HG03457 (cell line): ENCODE data around the gene SLC30A9.

Source experiments
- ATAC-seq: cut with Tn5 transposase; IDR thresholded peaks from one replicate; pipeline ENCODE4 v1.9.1; 2021; ENCODE audit warnings: moderate number of reproducible peaks; ENCODE audit not compliant: unreplicated experiment

The SLC30A9 gene

DNA sequence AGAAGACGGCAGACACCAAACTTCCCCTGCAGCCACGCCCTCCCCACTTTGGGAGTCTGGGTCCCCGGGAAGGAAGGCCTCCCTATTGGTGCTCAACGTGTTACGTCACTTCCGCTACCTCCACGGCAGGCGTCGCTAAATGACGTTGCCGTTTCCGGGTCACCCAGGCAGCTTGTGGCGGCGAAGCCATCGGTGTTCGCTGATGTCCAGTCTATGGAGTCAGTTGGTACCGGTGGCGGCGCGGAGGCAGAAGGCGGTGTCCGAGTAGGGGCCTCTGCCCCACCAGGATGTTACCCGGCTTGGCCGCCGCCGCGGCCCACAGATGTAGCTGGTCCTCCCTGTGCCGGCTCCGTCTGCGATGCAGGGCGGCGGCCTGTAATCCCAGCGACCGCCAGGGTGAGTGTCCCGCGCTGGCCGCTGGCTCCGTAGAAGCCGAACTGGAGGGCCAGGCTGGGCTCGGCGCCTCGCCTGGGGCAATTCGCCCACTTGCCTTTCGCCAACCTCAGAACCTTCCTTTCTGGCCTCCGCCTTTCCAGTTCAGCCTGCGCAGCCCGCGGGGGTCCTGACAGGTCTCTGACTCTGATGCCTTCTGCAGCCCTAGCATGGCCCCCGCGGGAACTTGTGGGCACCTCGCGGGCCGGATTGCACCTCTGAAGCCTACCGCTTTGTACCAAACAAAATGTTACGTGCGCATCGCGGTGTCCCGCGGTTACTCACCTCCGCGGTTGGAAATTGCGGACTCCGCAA is at the start of gene SLC30A9:
Gene SLC30A9 (plus strand): TSS at position 166 of the 747 bp plus-strand sequence. CDS start 122 bp downstream, at position 288.
- peak; percentile 98 for ATAC-seq

DNA sequence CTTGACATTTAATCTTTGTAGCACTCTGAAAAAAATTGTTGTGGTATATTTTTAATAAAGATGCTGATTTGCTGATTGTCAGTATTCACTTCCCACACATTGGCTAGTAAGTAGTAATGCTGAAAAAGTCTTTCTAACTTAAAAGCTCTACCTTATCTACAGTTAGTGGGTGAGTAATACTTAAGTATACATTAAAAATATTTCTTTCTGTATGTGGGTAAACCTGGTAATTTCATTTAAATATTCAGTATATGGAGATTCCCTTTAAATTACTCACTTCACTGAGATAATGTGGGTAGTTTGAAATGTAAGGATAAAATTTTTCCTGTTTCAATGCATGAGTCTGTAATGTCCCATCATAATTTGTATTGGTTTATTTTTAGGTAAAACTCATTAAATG is 49.5 kb upstream of the SLC30A9 start:
- no peak for ATAC-seq

DNA sequence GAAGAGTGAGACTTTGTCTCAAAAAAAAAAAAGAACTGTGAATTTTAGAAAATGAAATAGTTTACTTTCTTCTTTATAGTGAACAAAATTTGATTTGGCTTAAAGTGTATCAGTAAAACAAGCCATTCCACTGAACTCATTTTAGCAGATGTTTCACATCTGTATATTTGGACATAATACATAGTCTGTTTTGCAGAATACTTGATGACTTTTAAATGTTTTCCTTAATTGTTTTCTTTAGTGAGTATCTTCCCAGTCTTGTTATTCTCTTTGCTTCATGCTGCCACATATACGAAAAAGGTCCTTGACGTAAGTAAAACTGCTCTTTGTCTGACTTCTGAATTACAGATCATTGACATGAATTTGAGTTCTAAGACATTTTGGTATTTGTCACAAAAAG is 46.8 kb upstream of the SLC30A9 start:
- no peak for ATAC-seq

DNA sequence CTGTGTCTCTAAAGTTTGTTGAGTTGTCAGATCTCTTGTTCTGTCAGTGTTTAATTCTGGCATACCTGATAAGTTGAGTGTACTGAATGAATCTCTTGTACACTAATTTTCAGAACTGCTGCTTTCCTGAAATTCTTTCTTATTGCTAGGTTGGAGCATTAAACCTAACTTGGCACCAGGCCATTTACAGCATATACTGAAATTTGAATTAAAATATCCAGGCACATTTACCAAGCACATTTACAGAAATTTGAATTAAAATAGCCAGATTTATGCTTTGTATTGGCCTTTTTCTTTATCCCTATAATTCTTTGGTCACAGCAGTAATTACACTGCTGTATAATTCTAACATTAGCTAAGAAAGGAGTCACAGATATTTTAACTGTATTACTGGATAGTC is 46.2 kb upstream of the SLC30A9 start:
- no peak for ATAC-seq

DNA sequence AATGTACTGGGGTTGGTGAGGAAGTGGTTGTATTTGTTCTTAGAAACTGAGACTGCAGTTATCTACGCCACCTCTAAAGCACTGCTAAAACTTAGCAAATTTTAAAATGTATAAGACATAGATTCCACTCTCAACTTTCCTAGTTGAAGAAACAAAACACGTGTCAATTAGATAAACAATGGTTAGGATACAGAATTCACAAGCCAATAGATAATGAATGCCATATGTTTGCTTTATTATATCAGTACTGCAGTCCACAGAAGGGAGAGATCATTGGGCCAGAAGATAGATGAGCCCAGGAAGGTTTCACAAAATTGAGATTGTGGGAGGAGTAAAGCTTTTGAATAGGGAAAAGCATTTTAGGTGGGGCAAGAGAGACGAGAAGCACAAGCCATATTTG is 40.8 kb upstream of the SLC30A9 start:
- no peak for ATAC-seq

DNA sequence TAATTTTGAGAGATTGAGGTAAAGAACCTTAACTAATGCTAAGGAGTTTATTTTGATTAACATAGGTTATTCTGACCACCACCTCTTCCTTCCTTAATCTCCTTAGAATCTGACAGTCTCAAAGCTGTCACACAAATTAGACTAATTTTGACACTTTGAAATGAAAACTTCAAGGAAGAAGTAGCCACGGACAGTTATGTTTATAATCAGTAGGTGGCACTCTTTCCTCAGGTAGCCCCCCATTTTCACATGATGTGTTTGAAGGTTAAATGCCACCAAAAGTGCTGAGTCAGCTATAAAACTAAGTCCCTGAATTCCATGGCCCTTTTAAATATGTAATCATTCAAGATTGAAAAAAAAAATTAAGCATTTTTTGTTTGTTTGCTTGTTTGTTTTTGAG is 32.7 kb upstream of the SLC30A9 start:
- no peak for ATAC-seq

DNA sequence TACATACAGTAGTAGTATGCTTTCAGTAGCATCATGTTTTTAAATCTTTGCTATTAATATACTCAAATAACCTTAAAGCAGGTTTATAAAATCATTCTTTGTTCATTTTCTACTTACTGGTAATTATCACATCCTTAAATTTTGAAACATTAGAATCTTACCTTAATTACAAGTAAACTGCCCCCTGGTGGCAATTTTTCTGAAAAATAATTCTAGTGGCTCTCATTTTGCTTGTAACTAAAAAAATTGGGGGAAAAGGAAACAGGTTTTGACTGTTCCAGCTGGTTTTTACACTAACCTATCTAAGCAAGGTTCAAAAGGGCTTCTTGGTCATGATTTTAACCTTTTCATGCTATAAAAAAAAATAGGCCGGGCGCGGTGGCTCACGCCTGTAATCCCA is 27.2 kb upstream of the SLC30A9 start:
- ATAC-seq: no peak

DNA sequence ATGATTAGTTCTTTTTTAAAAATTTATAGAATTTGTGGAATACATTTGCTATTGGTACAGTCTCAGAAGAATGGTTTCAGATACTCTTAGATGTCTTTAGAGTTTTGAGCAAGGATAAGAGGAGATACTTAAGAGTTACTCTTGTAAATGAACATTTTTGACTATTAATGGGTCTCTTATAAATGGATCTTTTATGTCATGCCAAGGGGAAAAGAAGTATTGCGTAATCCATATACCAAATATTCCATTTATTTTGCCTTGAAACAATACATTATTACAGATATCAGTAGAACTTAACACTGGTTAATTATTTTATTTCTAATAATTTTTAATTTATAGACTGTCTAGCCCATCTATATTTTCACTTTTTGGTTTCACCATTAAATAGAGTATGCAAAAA is 25.9 kb upstream of the SLC30A9 start:
- no peak for ATAC-seq

DNA sequence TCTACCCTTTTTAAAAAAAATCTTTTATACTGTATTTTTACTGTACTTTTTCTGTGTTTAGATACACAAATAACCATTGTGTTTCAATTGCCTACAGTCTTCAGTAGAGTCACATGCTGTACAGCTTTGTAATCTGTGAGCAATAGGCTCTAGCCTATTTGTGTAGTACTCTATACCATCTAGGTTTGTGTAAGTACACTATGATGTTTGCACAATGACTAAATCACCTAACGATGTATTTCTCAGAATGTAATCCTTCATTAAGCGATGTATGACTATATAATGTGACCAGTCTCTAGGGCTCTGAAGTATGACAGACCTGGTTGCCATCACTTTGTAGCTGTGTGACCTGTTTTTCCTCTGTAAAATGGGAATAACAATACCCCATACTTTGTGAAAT is 22.9 kb upstream of the SLC30A9 start:
- no peak for ATAC-seq

DNA sequence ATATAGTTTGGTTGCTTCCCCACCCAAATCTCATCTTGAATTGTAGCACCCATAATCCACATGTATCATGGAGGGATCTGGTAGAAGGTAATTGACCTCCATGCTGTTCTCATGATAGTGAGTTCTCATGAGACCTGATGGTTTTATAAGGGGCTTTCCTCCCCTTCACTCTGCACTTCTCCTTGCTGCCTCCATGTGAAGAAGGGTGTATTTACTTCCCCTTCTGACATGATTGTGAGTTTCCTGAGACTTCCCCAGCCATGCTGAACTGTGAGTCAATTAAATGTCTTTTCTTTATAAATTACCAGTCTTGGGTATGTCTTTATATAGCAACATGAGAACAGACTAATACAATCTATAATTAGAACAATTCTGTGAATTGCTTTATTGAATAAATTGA is 20.7 kb upstream of the SLC30A9 start:
- ATAC-seq: no peak

DNA sequence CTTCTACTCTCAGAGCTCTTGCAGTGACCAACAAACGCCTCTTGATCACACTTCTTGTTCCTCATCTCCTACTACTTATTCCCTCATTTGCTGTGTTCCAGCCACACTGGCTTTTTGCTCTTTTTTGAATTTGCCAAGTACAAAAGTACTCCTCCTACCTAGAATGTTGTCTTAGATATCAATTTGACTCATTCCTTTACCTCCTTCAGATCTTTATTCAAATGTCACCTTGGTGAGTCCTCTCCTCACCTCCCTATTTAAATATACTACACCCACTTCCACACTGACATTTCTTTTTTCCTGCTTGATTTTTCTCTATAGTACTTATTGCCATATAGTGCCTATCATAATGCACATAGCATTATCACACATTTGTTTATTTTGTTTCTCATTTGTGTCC is 15.0 kb upstream of the SLC30A9 start:
- no peak for ATAC-seq

DNA sequence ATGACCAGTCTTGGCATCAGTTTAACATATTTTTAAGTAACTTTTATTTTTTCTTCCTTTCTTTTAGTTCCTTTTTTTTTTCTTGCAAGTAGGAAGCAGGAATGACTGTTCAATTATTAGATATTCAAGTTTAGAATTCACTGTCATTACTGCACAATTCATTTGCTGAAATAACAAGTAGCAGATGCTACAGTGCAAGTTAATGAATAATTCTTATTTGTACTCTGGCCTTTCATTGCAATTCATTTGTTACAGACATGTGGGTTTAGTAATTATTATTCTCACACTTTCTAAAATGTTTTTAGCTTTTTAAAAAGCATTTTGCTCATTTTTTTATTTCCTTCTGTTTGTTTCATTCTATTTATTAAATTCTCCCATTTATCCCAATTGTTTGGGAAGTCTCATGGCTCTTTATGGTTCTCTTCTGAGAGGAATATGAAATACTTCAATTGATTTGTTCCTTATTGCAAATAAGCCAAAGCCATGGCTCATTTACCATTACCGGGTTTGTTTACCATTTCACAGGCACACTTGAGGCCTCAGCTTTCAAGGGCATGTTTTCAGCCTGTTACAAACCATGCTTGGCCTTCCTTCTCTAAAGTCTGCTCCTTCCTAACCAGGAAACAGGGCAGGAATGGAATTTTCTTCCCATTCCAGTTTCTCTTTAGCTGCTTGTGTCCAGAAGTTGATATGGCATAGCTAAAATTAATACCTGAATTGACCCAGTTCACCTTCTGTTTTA is 13.4 kb upstream of the SLC30A9 start:
- ATAC-seq: no peak

DNA sequence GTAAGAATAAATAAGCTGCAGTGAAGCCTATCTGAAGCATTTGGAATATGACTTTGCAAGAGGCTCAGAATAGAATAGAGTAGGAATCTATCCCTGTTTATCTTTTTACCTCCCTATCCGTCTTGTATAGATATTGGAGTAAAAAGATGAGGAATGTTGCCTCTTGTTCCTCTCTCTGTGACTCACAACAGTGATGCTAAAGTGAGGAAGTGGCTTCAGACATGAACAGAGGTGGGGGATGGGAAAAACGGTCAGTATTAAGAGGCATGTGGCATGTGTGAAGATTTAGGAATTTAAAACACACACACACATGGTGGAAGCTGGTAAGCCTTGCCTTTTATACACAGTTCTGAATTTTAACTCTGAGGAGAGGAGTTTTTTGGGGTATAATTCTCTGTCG is 12.6 kb upstream of the SLC30A9 start:
- no peak for ATAC-seq

DNA sequence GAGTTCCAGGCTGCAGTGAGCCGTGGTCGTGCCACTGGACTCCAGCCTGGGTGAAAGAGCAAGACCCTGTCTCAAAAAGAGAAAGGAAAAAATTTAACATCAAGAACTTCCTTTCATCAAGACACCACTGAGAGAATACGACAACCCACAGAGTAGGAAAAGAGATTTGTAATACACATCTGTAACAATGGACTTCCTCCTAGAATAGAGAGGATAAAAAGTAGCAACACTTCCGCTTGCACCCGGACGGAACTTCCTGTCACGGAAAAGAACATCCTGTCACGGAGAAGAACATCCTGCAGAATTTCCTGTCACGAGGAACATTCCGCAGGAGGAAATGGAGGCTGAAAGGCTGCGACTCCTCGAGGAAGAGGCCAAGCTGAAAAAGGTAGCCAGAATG is 8.9 kb upstream of the SLC30A9 start, which contains the start of gene DCAF4L1:
Gene DCAF4L1 (plus strand): TSS at position 301 of the 400 bp plus-strand sequence. CDS start 37 bp downstream, at position 338.
- ATAC-seq: no peak

DNA sequence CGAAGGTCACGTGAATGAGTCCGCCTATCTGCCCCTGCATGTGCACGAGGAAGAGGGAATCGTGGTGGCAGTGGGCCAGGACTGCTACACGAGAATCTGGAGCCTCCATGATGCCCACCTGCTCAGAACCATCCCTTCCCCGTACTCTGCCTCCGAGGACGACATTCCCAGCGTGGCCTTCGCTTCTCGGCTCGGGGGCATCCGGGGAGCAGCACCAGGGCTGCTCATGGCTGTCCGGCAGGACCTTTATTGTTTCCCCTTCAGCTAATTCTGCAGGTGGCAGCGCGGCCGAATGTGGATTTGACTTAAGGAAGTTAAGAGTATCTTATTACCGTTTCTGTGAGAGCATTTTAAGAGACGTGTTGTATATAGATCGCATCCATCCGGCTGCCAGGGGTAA is 7.6 kb upstream of the SLC30A9 start:
- no peak for ATAC-seq

DNA sequence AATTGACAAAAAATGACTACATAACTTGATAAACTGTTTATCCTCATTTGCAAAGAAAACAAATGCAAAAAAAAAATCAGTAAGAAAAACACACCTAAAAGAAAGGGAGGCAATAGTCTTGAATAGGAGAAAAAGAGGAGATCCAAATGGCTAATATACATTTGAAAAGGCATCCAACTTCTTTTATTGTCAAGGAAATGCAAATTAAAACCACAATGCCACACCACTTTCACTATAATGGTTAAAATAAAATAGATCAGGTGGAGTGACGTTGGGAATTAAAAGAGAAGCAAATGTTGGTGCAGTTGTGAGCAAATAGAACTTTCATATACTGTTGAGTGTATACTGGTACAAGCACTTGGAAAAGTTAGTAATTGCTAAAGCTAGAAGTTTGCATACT is 5.2 kb upstream of the SLC30A9 start:
- no peak for ATAC-seq

DNA sequence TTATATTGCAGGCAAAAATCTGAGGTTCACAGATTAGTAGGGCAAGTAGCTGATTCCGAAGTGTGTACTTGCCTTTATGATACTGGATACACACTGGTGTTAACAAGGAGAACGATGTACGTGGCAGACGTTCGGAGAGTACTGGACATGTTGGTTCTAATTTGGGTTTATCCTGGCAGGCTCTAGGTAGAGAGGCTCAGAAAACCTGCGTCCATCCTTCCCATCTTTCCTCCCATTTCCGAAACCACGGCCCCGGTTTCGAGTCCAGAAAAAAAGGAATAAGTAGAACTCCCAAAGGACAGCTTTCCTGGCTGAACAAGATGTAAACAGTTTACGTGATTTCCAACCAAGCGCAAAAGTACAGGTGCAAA is 351 bp upstream of the SLC30A9 start:
- peak; percentile 7 for ATAC-seq

DNA sequence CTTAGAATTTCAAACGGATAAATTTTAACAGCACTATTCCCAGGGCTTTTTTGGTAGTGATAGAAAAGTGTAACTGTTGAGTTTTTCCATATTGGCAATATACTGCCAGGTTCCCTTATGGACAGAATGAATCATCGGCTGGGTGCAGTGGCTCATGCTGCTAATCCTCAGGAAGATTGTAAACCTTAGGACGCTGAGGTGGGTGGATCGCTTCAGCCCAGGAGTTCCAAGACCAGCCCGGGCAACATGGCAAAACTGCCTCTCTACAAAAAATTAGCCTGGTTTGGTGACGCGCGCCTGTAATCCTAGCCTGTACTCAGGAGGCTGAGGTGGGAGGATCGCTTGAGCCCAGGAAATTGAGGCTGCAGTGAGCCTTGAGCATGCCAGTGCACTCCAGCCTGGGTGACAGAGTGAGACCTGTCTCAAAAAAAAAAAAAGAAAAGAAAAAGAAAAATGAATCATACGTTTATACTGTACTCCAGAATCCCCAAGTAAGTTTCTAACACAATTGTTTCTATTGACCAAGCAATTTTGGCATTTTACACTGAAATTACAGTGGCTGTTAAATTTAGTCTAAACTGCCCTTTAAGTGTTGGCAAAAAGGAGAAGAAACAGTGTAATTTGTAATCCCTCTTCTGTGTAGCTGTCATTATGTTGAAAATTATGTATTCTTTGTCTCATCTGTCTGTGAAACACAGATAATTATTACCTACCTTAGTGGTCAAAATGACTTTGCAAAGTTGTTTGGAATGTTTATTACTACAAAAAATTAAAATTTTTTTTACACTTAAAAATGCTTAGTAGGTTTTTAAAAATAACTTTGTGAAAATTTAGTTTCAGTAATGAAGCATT is 1.8 kb downstream of the SLC30A9 start:
- ATAC-seq: no peak

DNA sequence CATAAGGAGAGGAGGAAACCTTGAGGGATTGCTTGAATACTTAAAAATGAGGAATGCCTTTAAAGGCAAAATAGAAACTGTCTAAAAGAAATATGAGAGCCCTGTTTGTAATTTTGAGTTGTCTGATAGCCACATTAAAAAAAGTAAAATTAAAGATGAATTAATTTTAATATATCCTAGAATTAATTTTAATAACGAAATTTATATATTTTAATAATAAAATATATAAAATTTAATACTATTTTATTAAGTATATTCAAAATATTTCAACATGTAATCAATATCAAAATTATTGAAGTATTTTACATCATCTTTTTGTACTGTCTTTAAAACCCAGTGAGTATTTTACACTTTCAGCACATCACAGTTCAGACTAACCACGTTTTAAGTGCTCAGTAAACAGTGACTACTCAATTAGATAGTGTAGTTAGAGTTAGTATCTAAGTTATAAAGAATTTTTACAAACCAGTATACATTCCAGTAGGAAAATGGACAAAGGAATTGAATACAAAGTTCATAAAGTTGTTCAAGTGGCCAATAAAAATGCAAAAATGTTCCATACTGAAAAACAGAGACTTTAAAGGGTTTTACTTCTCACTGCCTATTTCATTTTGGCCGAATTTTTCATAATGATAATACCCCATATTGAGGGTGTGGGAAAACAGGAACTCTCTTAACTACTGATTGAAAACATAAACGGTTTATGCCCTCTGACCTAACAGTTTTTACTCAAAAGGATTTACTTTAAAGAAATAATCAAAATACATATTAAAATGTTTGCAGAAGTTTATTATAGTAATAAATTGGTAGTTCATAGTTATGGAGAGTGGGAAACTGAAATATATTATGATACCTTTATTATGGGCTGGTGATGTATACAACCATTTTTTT is 2.9 kb downstream of the SLC30A9 start:
- no peak for ATAC-seq

DNA sequence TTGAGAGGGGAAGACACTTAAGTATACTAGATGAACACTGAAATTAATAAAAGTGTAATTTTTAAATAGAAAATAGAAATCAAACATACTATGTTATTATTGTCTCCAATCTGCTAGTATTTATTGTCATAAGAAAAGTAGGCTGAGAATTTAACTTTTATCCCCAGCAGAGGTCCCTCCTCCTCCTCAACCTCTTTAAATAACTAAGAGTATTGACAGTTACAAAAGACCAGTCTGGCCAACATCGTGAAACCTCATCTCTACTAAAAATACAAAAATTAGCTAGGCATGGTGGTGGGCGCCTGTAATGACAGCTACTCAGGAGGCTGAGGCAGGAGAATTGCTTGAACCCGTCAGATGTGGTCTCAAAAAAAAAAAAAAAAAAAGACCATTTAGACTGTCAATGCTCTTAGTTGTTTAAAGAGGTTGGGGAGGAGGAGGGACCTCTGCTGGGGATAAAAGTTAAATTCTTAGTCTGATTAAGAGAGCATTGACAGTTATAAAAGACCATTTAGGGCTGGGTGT is 4.2 kb downstream of the SLC30A9 start:
- no peak for ATAC-seq
